NCI-H1436 treated with DMSO at 0.1 percent for 48 hours (cell line): Measurements from ENCODE around the gene ZNF101.
A peak's percentile ranks its signal among the peaks of the same experiment; 100 is the strongest.

ENCODE experiments used
- DNase-seq: peaks from one replicate; lab custom pipeline; 2025; lab: John Stamatoyannopoulos, UW

ZNF101 gene

GRCh38 chr19:19711934-19712828 lies 43.5 kb downstream of the ZNF101 start:
- no peak for DNase-seq

- DNase-seq = no peak
Measured at GRCh38 chr19:19719798-19720197, 51.2 kb downstream of the ZNF101 start.

GRCh38 chr19:19721896-19722295 lies 53.3 kb downstream of the ZNF101 start:
- DNase-seq = no peak

GRCh38 chr19:19732579-19733501 lies 64.2 kb downstream of the ZNF101 start, which contains the start of gene ZNF14:
Gene ZNF14 (minus strand): TSS chr19:19733112. CDS start chr19:19732958, 154 bp downstream.
- peak; percentile 75 for DNase-seq
